ENCODE results near the gene SRGAP3.

GRCh38 chr3:9059489-9060400 lies 189.7 kb downstream of the SRGAP3 start:
- TF ChIP-seq POLR2AphosphoS5 (IDR thresholded peaks at IDR 0.05; ENCODE audit: low read depth, low read length) (no peak), POLR2A (IDR thresholded peaks at IDR 0.05; ENCODE audit: low read depth, low read length) (no peak), TAF1 (IDR thresholded peaks at IDR 0.05; ENCODE audit: borderline replicate concordance, low read depth, low read length) (no peak)
